Liver (tissue), 9 donors: ENCODE measurements around the gene F13A1. TPM values are rescaled to one million over a fixed set of nuclear protein-coding genes. Genes with fewer than 3 reads are reported as not detected.

Source experiments
- DNase-seq: peaks from one replicate; pipeline ENCODE4 v3.0.0-alpha.2; 2017; ENCODE audit warnings: low spot score
- H3K27ac ChIP-seq, 2 donors: one replicate each; pipeline ENCODE4 v1.7.0; 2013; ENCODE audit warnings: inconsistent platforms in 2 of 2, low read length in 2 of 2, control low read depth in 1 of 2, low read depth in 1 of 2, mild to moderate bottlenecking in 1 of 2
- H3K27me3 ChIP-seq, 4 donors: one replicate each; pipeline versions ENCODE4 v1.6.1 to v1.7.0; 2013; ENCODE audit warnings: low read length in 3 of 4, inconsistent platforms in 1 of 4, mild to moderate bottlenecking in 1 of 4, moderate library complexity in 1 of 4; ENCODE audit not compliant: control insufficient read depth in 4 of 4, insufficient read depth in 4 of 4
- H3K36me3 ChIP-seq, 4 donors: one replicate each; pipeline versions ENCODE4 v1.6.1 to v1.7.0; 2013; ENCODE audit warnings: low read length in 3 of 4, mild to moderate bottlenecking in 3 of 4, low read depth in 1 of 4, moderate library complexity in 1 of 4; ENCODE audit not compliant: control insufficient read depth in 4 of 4, insufficient read depth in 3 of 4
- H3K4me1 ChIP-seq, 4 donors: one replicate each; pipeline versions ENCODE4 v1.6.1 to v1.7.0; 2013; ENCODE audit warnings: low read length in 3 of 4, mild to moderate bottlenecking in 3 of 4, moderate library complexity in 1 of 4; ENCODE audit not compliant: control insufficient read depth in 4 of 4, insufficient read depth in 4 of 4
- H3K4me3 ChIP-seq, 3 donors: one replicate each; pipeline versions ENCODE4 v1.6.1 to v1.7.0; 2013; ENCODE audit warnings: low read length in 3 of 3, control low read depth in 1 of 3, low read depth in 1 of 3, mild to moderate bottlenecking in 1 of 3
- H3K9ac ChIP-seq, 2 donors: one replicate each; pipeline ENCODE4 v1.7.0; 2013; ENCODE audit warnings: low read length in 2 of 2, mild to moderate bottlenecking in 2 of 2, moderate library complexity in 2 of 2, control low read depth in 1 of 2, low read depth in 1 of 2
- H3K9me3 ChIP-seq, 4 donors: one replicate each; pipeline versions ENCODE4 v1.6.1 to v1.7.0; 2013; ENCODE audit warnings: low read length in 3 of 4; ENCODE audit not compliant: control insufficient read depth in 4 of 4
- CTCF ChIP-seq: fragments of 150-350 bp; IDR thresholded peaks from 2 replicates; pipeline ENCODE4 v1.5.1; 2017; ENCODE audit warnings: improper control_type of control experiment, low read depth, low read length; ENCODE audit not compliant: missing input control
- EGR1 ChIP-seq, 2 donors: IDR thresholded peaks; 2 replicates each; pipeline ENCODE4 v1.6.1; 2016 to 2018; ENCODE audit warnings: antibody characterized with exemption in 2 of 2, low read depth in 2 of 2
- FOXA1 ChIP-seq: IDR thresholded peaks from 2 replicates; pipeline ENCODE4 v1.6.1; 2016; ENCODE audit warnings: antibody characterized with exemption
- FOXA2 ChIP-seq: IDR thresholded peaks from 2 replicates; pipeline ENCODE4 v1.6.1; 2016; ENCODE audit warnings: antibody characterized with exemption
- HNF4G ChIP-seq: IDR thresholded peaks from 2 replicates; pipeline ENCODE4 v1.6.1; 2016; ENCODE audit warnings: antibody characterized with exemption
- NR2F2 ChIP-seq: IDR thresholded peaks from 2 replicates; pipeline ENCODE4 v1.6.1; 2016; ENCODE audit warnings: antibody characterized with exemption
- RAD21 ChIP-seq, 2 donors: IDR thresholded peaks; 2 replicates each; pipeline ENCODE4 v1.6.1; 2016; ENCODE audit warnings: antibody characterized with exemption in 2 of 2, mild to moderate bottlenecking in 2 of 2
- REST ChIP-seq: IDR thresholded peaks from 2 replicates; pipeline ENCODE4 v1.6.1; 2016; ENCODE audit warnings: antibody characterized with exemption, mild to moderate bottlenecking
- RXRA ChIP-seq, 2 donors: IDR thresholded peaks; 2 replicates each; pipeline ENCODE4 v1.6.1; 2017 to 2018; ENCODE audit warnings: antibody characterized with exemption in 2 of 2, mild to moderate bottlenecking in 1 of 2
- TAF1 ChIP-seq: conservative IDR thresholded peaks from 2 replicates; pipeline ENCODE4 v1.6.1; 2016; ENCODE audit warnings: antibody characterized with exemption, mild to moderate bottlenecking
- YY1 ChIP-seq: IDR thresholded peaks from 2 replicates; pipeline ENCODE4 v1.6.1; 2016; ENCODE audit warnings: antibody characterized with exemption, mild to moderate bottlenecking
- WGBS: extraction: QIAGEN DNeasy Blood & Tissue Kit; methylation state at CpG from one replicate; pipeline ENCODE4 v1.1.7; 2013; 5-methylcytosine and 5-hydroxymethylcytosine counted together
- polyA plus RNA-seq, 2 donors: library from polyadenylated mRNA; stranded (reverse) in 1 of 2; unstranded in 1 of 2; fragments of 200-250 nt in 1 of 2; fragments of >200 nt in 1 of 2; fragmentation: Nextera tagmentation in 1 of 2; extraction: Ambion mirVana in 1 of 2; gene quantifications; one replicate each; pipeline versions ENCODE4 v1.2.1 to v1.2.3, GENCODE V29; 2013 to 2015
- total RNA-seq, 2 donors: library from RNA; depleted of rRNA; stranded (reverse); fragments of >200 nt; gene quantifications; one replicate each; pipeline ENCODE4 v1.2.3, GENCODE V29; 2014
- TF ChIP-seq, protein P1 (sequence below): IDR thresholded peaks from 2 replicates; pipeline ENCODE4 v1.6.1; 2016; ENCODE audit warnings: antibody characterized with exemption
- TF ChIP-seq, protein P2 (sequence below): IDR thresholded peaks from 2 replicates; pipeline ENCODE4 v1.6.1; 2016; ENCODE audit warnings: antibody characterized with exemption
- donor health status: healthy.
- donor health status: healthy.
- donor health status: healthy.
- donor health status: healthy.
- donor health status: healthy.

The F13A1 gene
- total and polyA plus RNA-seq, 4 donors = 0.46 to 18.3 (median 5.1) TPM

DNA sequence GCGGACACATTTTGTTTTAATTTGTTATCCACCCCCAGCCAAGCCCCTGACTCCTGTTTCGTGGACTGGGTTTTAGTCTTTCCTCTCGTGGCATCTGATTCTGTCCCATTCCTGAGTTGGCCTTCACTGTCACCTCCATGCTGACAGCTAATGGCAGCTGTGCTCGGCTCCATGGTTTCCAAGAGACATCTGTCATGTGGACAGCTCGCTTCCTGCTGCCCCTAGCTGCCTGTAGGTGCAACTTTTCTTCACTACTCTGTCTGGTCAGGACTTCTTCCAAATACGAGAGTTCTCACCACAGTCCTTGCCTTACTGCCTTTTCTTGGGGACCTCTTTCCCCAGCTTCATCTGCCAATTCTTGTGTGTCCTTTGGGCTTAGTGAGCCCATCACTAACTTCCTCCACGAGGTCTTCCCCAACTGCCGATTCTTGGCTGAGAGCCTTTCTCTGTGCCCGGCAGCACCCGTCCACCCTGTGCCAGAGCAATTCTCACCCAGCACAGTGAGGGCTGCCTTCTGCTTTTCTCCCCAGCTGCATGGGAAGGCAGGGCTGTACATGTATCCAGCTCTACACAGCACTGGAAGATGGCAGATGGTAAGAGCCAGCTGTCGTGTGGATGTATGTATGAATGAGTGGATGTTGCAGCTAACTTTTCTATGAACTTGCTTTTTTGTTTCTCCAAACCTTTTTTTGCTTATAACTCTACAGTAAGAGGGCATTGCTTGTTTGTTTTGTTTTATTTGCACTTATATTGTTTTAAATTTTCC lies 140.4 kb downstream of the F13A1 start:
- no peaks in the 10 kb centered on the region for H3K36me3 ChIP-seq
- H3K9me3 ChIP-seq = no peaks in the 10 kb centered on the region
- no peak overlapping the region for H3K4me3 ChIP-seq
- no peak for DNase-seq
- peaks cover 0 to 5% (median 0%) of the 10 kb centered on the region in 4 donors for H3K27me3 ChIP-seq
- H3K4me1 ChIP-seq = no peaks in the 10 kb centered on the region
- WGBS = 76% methylated on average over 11 of the region's 11 CpGs
- H3K27ac ChIP-seq = no peak overlapping the region
- no peak overlapping the region for H3K9ac ChIP-seq
- TF ChIP-seq, protein P1, sequence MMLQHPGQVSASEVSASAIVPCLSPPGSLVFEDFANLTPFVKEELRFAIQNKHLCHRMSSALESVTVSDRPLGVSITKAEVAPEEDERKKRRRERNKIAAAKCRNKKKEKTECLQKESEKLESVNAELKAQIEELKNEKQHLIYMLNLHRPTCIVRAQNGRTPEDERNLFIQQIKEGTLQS = no peak
- no peak for TF ChIP-seq CTCF
- no peak for TF ChIP-seq TAF1
- TF ChIP-seq RXRA (IDR thresholded peaks at IDR 0.05) = no peak
- TF ChIP-seq EGR1 (IDR thresholded peaks at IDR 0.05; ENCODE audit: low read depth in 2 of 2) = no peak
- no peak for TF ChIP-seq FOXA1
- TF ChIP-seq RAD21 (IDR thresholded peaks at IDR 0.05) = no peak
- TF ChIP-seq FOXA2 = no peak
- no peak for TF ChIP-seq REST
- no peak for TF ChIP-seq NR2F2
- no peak for TF ChIP-seq HNF4G
- no peak for TF ChIP-seq YY1

GRCh38 chr6:6178795-6179194 lies 141.7 kb downstream of the F13A1 start:
- WGBS = 74% methylated on average over 6 of the region's 6 CpGs
- peaks cover 0 to 9% (median 0%) of the 10 kb centered on the region in 4 donors for H3K27me3 ChIP-seq

GRCh38 chr6:6177754-6178153 lies 142.7 kb downstream of the F13A1 start:
- Histone ChIP-seq H3K27me3 (peaks cover 0 to 9% (median 0%) of the 10 kb centered on the region in 4 donors), H3K36me3 (no peaks in the 10 kb centered on the region), H3K9ac (no peak overlapping the region), H3K4me1 (no peaks in the 10 kb centered on the region), H3K9me3 (no peaks in the 10 kb centered on the region), H3K4me3 (no peak overlapping the region), H3K27ac (no peak overlapping the region)
- DNase-seq = no peak
- TF ChIP-seq, protein P2, sequence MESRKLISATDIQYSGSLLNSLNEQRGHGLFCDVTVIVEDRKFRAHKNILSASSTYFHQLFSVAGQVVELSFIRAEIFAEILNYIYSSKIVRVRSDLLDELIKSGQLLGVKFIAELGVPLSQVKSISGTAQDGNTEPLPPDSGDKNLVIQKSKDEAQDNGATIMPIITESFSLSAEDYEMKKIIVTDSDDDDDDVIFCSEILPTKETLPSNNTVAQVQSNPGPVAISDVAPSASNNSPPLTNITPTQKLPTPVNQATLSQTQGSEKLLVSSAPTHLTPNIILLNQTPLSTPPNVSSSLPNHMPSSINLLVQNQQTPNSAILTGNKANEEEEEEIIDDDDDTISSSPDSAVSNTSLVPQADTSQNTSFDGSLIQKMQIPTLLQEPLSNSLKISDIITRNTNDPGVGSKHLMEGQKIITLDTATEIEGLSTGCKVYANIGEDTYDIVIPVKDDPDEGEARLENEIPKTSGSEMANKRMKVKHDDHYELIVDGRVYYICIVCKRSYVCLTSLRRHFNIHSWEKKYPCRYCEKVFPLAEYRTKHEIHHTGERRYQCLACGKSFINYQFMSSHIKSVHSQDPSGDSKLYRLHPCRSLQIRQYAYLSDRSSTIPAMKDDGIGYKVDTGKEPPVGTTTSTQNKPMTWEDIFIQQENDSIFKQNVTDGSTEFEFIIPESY = no peak
- no peak for TF ChIP-seq YY1
- TF ChIP-seq, protein P1 = no peak
- no peak for TF ChIP-seq HNF4G
- 76% methylated on average over 4 of the region's 4 CpGs for WGBS

More at GRCh38 chr6:6178795-6179194, 141.7 kb downstream of the F13A1 start:
- Histone ChIP-seq H3K36me3 (no peaks in the 10 kb centered on the region), H3K27ac (no peak overlapping the region), H3K4me1 (no peaks in the 10 kb centered on the region), H3K9me3 (no peaks in the 10 kb centered on the region), H3K9ac (no peak overlapping the region), H3K4me3 (no peak overlapping the region)
- no peak for TF ChIP-seq YY1
- no peak for TF ChIP-seq HNF4G
- DNase-seq = no peak
